Glutamatergic neuron (in vitro differentiated cells): ENCODE measurements around the gene DOCK1. TPM values are rescaled to one million over a fixed set of nuclear protein-coding genes. Genes with fewer than 3 reads are reported as not detected.

Source experiments
- DNase-seq: peaks from one replicate; pipeline ENCODE4 v3.0.0; 2022
- H3K27ac Mint-ChIP-seq: one replicate; pipeline ENCODE4 v1.8.0; 2020; ENCODE audit warnings: mild to moderate bottlenecking, mixed read lengths, inconsistent platforms; ENCODE audit not compliant: unreplicated experiment
- H3K27me3 Mint-ChIP-seq: one replicate; pipeline ENCODE4 v1.8.0; 2020; ENCODE audit warnings: mild to moderate bottlenecking, moderate library complexity, mixed read lengths, inconsistent platforms; ENCODE audit not compliant: unreplicated experiment
- H3K36me3 Mint-ChIP-seq: one replicate; pipeline ENCODE4 v1.8.0; 2020; ENCODE audit warnings: mild to moderate bottlenecking, mixed read lengths, inconsistent platforms; ENCODE audit not compliant: unreplicated experiment
- H3K4me1 Mint-ChIP-seq: one replicate; pipeline ENCODE4 v1.8.0; 2020; ENCODE audit warnings: mild to moderate bottlenecking, low read depth, mixed read lengths, inconsistent platforms; ENCODE audit not compliant: unreplicated experiment
- H3K4me3 Mint-ChIP-seq: one replicate; pipeline ENCODE4 v1.8.0; 2020; ENCODE audit warnings: mild to moderate bottlenecking, mixed read lengths, inconsistent platforms; ENCODE audit not compliant: unreplicated experiment
- H3K9me3 Mint-ChIP-seq: one replicate; pipeline ENCODE4 v1.8.0; 2020; ENCODE audit warnings: mild to moderate bottlenecking, moderate library complexity, mixed read lengths, inconsistent platforms; ENCODE audit not compliant: unreplicated experiment
- CTCF ChIP-seq: fragments of 200-600 bp; sonication (generic); IDR thresholded peaks from one replicate; pipeline ENCODE4 v1.5.0; 2021; ENCODE audit not compliant: partially characterized antibody, unreplicated experiment
- total RNA-seq: library from RNA; stranded (reverse); fragmentation: NEBNext Ultra II Directional; extraction: Animal tissue kit (Norgen Biotek cat#: 25700); gene quantifications from one replicate; pipeline ENCODE4 v1.2.1, GENCODE V29; 2021; ENCODE audit not compliant: unreplicated experiment

Gene DOCK1
- total RNA-seq, 1 donor from 2014 or later: 19.7 TPM

- H3K27me3 Mint-ChIP-seq: no peaks in the 10 kb centered on the region
- no peak overlapping the region for H3K4me3 Mint-ChIP-seq
- H3K4me1 Mint-ChIP-seq: peaks cover 5% of the 10 kb centered on the region
- TF ChIP-seq CTCF: no peak
- H3K9me3 Mint-ChIP-seq: no peaks in the 10 kb centered on the region
- H3K27ac Mint-ChIP-seq: no peak overlapping the region
- no peaks in the 10 kb centered on the region for H3K36me3 Mint-ChIP-seq
- DNase-seq: no peak
Measured at GRCh38 chr10:126955934-126956711, 50.9 kb downstream of the DOCK1 start.

DNA sequence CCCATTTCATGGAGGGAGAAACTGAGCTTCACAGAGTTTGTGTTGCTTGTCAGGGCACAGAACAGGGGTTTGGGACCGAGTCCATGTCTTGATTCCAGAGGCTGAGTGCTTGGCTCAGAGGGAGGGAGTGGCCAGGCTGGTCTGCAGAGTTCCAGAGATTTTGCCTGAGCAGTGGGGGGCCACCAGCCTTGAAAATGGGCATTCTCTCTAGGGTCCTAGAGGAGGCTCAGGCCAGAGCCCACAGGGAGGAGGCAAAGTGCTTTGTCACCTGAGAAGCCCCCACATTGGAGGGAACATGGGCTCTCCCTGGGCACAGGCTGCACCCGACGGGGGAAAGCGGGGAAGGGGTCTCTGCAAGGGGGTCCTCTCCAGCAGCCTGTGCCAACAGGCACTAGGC lies 51.5 kb downstream of the DOCK1 start:
- Mint-ChIP-seq H3K27me3 (no peaks in the 10 kb centered on the region), H3K4me3 (no peak overlapping the region), H3K4me1 (peaks cover 5% of the 10 kb centered on the region), H3K9me3 (no peaks in the 10 kb centered on the region), H3K27ac (no peak overlapping the region), H3K36me3 (no peaks in the 10 kb centered on the region)
- TF ChIP-seq CTCF: no peak
- DNase-seq: no peak

DNA sequence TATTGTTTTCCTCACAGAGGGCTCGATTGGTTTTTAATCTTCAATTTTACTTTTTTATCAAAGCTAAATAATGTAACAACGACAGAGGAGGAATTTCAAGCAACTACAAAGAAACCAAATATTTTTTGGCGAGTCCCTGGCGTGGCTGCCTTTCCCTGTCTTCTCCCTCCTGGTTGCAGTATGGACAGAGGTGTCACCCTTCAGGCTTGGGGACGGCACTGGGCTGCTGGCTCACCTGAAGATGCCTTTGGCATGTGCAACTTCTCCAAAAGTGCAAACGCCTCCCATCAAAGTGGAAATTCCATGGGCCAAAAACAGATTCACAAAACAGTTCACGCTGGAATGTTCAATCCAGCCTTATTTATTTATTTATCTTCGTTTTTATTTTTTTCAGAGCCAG lies 51.9 kb downstream of the DOCK1 start:
- H3K4me1 Mint-ChIP-seq: peaks cover 5% of the 10 kb centered on the region
- TF ChIP-seq CTCF: no peak
- H3K27me3 Mint-ChIP-seq: no peaks in the 10 kb centered on the region
- H3K9me3 Mint-ChIP-seq: no peaks in the 10 kb centered on the region
- no peak overlapping the region for H3K4me3 Mint-ChIP-seq
- no peaks in the 10 kb centered on the region for H3K36me3 Mint-ChIP-seq
- DNase-seq: no peak
- H3K27ac Mint-ChIP-seq: no peak overlapping the region

- H3K9me3 Mint-ChIP-seq: no peaks in the 10 kb centered on the region
- H3K4me3 Mint-ChIP-seq: no peak overlapping the region
- H3K27me3 Mint-ChIP-seq: no peaks in the 10 kb centered on the region
- H3K36me3 Mint-ChIP-seq: no peaks in the 10 kb centered on the region
- no peak for TF ChIP-seq CTCF
- no peak overlapping the region for H3K27ac Mint-ChIP-seq
- no peak for DNase-seq
- H3K4me1 Mint-ChIP-seq: peaks cover 5% of the 10 kb centered on the region
Measured at GRCh38 chr10:126959431-126959830, 54.2 kb downstream of the DOCK1 start.

- no peaks in the 10 kb centered on the region for H3K36me3 Mint-ChIP-seq
- TF ChIP-seq CTCF: no peak
- no peaks in the 10 kb centered on the region for H3K9me3 Mint-ChIP-seq
- H3K4me1 Mint-ChIP-seq: peaks cover 5% of the 10 kb centered on the region
- H3K4me3 Mint-ChIP-seq: no peak overlapping the region
- H3K27me3 Mint-ChIP-seq: no peaks in the 10 kb centered on the region
- H3K27ac Mint-ChIP-seq: no peak overlapping the region
- DNase-seq: no peak
Measured at GRCh38 chr10:126959906-126960685, 54.9 kb downstream of the DOCK1 start.
